HEK293 (cell line): Measurements from ENCODE around the gene TPST1.

Experiments used
- CTCF ChIA-PET: fragments of 350-600 bp; formaldehyde crosslinking; extraction: SDS; loops from one replicate; lab custom pipeline; 2021; ENCODE audit warnings: antibody characterized with exemption; lab: Yijun Ruan, JAX
- POLR2A ChIA-PET: fragments of 300-600 bp; formaldehyde crosslinking; extraction: SDS; loops from one replicate; lab custom pipeline; 2020; ENCODE audit warnings: antibody characterized with exemption, inconsistent platforms; lab: Yijun Ruan, JAX
- H3K27ac ChIP-seq: fragments of 200-500 bp; sonication (Bioruptor generic); 2 replicates; pipeline ENCODE4 v1.5.1; 2014; ENCODE audit warnings: low read depth, low read length, control low read depth, inconsistent platforms; ENCODE audit errors: extremely low read depth
- H3K36me3 ChIP-seq, 2 experiments: fragments of 200-500 bp in 1 of 2; sonication (Bioruptor generic) in 1 of 2; 1 replicate in 1 of 2; 2 replicates in 1 of 2; pipeline ENCODE4 v1.5.1; 2014 to 2017; ENCODE audit warnings: inconsistent platforms in 2 of 2, low read length in 2 of 2; ENCODE audit not compliant: control insufficient read depth in 2 of 2, insufficient read depth in 1 of 2
- H3K4me1 ChIP-seq: fragments of 200-500 bp; sonication (Bioruptor generic); 2 replicates; pipeline ENCODE4 v1.5.1; 2014; ENCODE audit warnings: mild to moderate bottlenecking, low read length, inconsistent platforms; ENCODE audit not compliant: control insufficient read depth, insufficient read depth
- H3K4me3 ChIP-seq: 2 replicates; pipeline ENCODE4 v1.5.1; 2011; ENCODE audit warnings: low read depth, mild to moderate bottlenecking, control low read depth, low read length, moderate library complexity
- H3K9me3 ChIP-seq: fragments of 200-500 bp; sonication (Bioruptor generic); 2 replicates; pipeline ENCODE4 v1.5.1; 2014; ENCODE audit warnings: low read depth, low read length, inconsistent platforms; ENCODE audit not compliant: control insufficient read depth, insufficient read depth
- HOXA7 ChIP-seq: sonication (generic); formaldehyde crosslinking; IDR thresholded peaks from 2 replicates; pipeline ENCODE4 v1.8.1; 2022; ENCODE audit warnings: missing genetic modification reagents, borderline replicate concordance
- YY2 ChIP-seq: fragments of 450-650 bp; formaldehyde crosslinking; IDR thresholded peaks from 2 replicates; pipeline ENCODE4 v1.5.1; 2016; ENCODE audit warnings: missing biosample characterization, missing genetic modification characterization
- ZFP41 ChIP-seq: fragments of 450-650 bp; formaldehyde crosslinking; IDR thresholded peaks from 2 replicates; pipeline ENCODE4 v1.5.1; 2016; ENCODE audit warnings: missing biosample characterization, missing genetic modification characterization, borderline replicate concordance
- ZNF133 ChIP-seq: fragments of 450-650 bp; formaldehyde crosslinking; IDR thresholded peaks from 2 replicates; pipeline ENCODE4 v1.5.1; 2016; ENCODE audit warnings: missing biosample characterization, missing genetic modification characterization
- ZNF140 ChIP-seq: fragments of 450-650 bp; formaldehyde crosslinking; IDR thresholded peaks from 2 replicates; pipeline ENCODE4 v1.5.1; 2016; ENCODE audit warnings: missing biosample characterization, missing genetic modification characterization
- ZNF155 ChIP-seq: fragments of 450-650 bp; formaldehyde crosslinking; IDR thresholded peaks from 2 replicates; pipeline ENCODE4 v1.5.1; 2016; ENCODE audit warnings: missing biosample characterization, missing genetic modification characterization
- ZNF157 ChIP-seq: fragments of 450-650 bp; formaldehyde crosslinking; IDR thresholded peaks from 2 replicates; pipeline ENCODE4 v1.5.1; 2016; ENCODE audit warnings: missing biosample characterization, missing genetic modification characterization
- ZNF174 ChIP-seq: fragments of 450-650 bp; formaldehyde crosslinking; IDR thresholded peaks from 2 replicates; pipeline ENCODE4 v1.5.0; 2017; ENCODE audit warnings: missing biosample characterization, mild to moderate bottlenecking, missing genetic modification characterization
- ZNF48 ChIP-seq: fragments of 450-650 bp; formaldehyde crosslinking; IDR thresholded peaks from 2 replicates; pipeline ENCODE4 v1.5.1; 2016; ENCODE audit warnings: missing biosample characterization, missing genetic modification characterization
- ZNF544 ChIP-seq: fragments of 450-650 bp; formaldehyde crosslinking; IDR thresholded peaks from 2 replicates; pipeline ENCODE4 v1.5.0; 2017; ENCODE audit warnings: missing biosample characterization, missing genetic modification characterization
- ZNF548 ChIP-seq: fragments of 450-650 bp; formaldehyde crosslinking; IDR thresholded peaks from 2 replicates; pipeline ENCODE4 v1.5.1; 2016; ENCODE audit warnings: missing biosample characterization, missing genetic modification characterization
- ZNF660 ChIP-seq: fragments of 450-650 bp; IDR thresholded peaks from 2 replicates; pipeline ENCODE4 v1.5.1; 2018; ENCODE audit warnings: missing biosample characterization, mild to moderate bottlenecking, missing genetic modification characterization
- TF ChIP-seq, protein P1 (sequence below): fragments of 450-650 bp; formaldehyde crosslinking; IDR thresholded peaks from 2 replicates; pipeline ENCODE4 v1.5.1; 2016; ENCODE audit warnings: missing biosample characterization, missing genetic modification characterization
- TF ChIP-seq, protein P2 (sequence below): fragments of 450-650 bp; formaldehyde crosslinking; IDR thresholded peaks from 2 replicates; pipeline ENCODE4 v1.5.1; 2016; ENCODE audit warnings: missing biosample characterization, missing genetic modification characterization, low read depth
- TF ChIP-seq, protein P3 (sequence below): fragments of 450-650 bp; formaldehyde crosslinking; IDR thresholded peaks from 2 replicates; pipeline ENCODE4 v1.5.1; 2017; ENCODE audit warnings: missing biosample characterization, missing genetic modification characterization
- TF ChIP-seq, protein P4 (sequence below): fragments of 450-650 bp; formaldehyde crosslinking; IDR thresholded peaks from 2 replicates; pipeline ENCODE4 v1.5.1; 2016; ENCODE audit warnings: missing biosample characterization, missing genetic modification characterization
- TF ChIP-seq, protein P5 (sequence below): IDR thresholded peaks from 2 replicates; pipeline ENCODE4 v1.6.1; 2011; ENCODE audit warnings: mild to moderate bottlenecking, low read depth, low read length, borderline replicate concordance
- TF ChIP-seq, protein P6 (sequence below): fragments of 450-650 bp; formaldehyde crosslinking; IDR thresholded peaks from 2 replicates; pipeline ENCODE4 v1.5.1; 2016; ENCODE audit warnings: missing biosample characterization, missing genetic modification characterization
- TF ChIP-seq, protein P7 (sequence below): fragments of 450-650 bp; formaldehyde crosslinking; IDR thresholded peaks from 2 replicates; pipeline ENCODE4 v1.5.1; 2016; ENCODE audit warnings: missing biosample characterization, missing genetic modification characterization
- TF ChIP-seq, protein P8 (sequence below): fragments of 450-650 bp; formaldehyde crosslinking; IDR thresholded peaks from 2 replicates; pipeline ENCODE4 v1.5.1; 2016; ENCODE audit warnings: missing biosample characterization, missing genetic modification characterization, borderline replicate concordance

The TPST1 gene

DNA sequence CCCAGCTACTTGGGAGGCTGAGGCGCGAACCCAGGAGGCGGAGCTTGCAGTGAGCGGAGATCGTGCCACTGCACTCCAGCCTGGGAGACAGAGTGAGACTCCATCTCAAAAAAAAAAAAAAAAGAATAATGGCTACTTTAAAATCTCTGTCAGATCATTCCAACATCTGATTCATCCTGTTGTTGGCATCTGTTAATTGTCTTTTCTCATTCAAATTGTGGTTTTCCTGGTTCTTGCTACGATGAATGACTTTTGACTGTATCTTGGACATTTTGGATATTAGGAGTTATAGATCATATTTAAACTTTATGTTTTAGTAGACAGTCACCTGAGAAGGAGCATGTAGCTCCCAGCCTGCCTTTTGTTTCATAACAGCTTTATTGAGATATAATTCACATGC, 8.5 kb downstream of the TPST1 start:
- POLR2A ChIA-PET, result no interaction called here
- no peak overlapping the region for H3K4me3 ChIP-seq
- TF ChIP-seq ZNF544 (tag by site-specific recombination), result no peak
- TF ChIP-seq, protein P1, sequence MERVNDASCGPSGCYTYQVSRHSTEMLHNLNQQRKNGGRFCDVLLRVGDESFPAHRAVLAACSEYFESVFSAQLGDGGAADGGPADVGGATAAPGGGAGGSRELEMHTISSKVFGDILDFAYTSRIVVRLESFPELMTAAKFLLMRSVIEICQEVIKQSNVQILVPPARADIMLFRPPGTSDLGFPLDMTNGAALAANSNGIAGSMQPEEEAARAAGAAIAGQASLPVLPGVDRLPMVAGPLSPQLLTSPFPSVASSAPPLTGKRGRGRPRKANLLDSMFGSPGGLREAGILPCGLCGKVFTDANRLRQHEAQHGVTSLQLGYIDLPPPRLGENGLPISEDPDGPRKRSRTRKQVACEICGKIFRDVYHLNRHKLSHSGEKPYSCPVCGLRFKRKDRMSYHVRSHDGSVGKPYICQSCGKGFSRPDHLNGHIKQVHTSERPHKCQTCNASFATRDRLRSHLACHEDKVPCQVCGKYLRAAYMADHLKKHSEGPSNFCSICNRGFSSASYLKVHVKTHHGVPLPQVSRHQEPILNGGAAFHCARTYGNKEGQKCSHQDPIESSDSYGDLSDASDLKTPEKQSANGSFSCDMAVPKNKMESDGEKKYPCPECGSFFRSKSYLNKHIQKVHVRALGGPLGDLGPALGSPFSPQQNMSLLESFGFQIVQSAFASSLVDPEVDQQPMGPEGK, result no peak
- TF ChIP-seq, protein P2, sequence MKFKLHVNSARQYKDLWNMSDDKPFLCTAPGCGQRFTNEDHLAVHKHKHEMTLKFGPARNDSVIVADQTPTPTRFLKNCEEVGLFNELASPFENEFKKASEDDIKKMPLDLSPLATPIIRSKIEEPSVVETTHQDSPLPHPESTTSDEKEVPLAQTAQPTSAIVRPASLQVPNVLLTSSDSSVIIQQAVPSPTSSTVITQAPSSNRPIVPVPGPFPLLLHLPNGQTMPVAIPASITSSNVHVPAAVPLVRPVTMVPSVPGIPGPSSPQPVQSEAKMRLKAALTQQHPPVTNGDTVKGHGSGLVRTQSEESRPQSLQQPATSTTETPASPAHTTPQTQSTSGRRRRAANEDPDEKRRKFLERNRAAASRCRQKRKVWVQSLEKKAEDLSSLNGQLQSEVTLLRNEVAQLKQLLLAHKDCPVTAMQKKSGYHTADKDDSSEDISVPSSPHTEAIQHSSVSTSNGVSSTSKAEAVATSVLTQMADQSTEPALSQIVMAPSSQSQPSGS (tag by site-specific recombination), result no peak
- no peak for TF ChIP-seq ZNF548 (tag by site-specific recombination)
- no peak for TF ChIP-seq ZNF174 (tag by site-specific recombination)
- TF ChIP-seq ZNF140 (tag by site-specific recombination), result no peak
- no peak for TF ChIP-seq ZNF133 (tag by site-specific recombination)
- TF ChIP-seq, protein P3, sequence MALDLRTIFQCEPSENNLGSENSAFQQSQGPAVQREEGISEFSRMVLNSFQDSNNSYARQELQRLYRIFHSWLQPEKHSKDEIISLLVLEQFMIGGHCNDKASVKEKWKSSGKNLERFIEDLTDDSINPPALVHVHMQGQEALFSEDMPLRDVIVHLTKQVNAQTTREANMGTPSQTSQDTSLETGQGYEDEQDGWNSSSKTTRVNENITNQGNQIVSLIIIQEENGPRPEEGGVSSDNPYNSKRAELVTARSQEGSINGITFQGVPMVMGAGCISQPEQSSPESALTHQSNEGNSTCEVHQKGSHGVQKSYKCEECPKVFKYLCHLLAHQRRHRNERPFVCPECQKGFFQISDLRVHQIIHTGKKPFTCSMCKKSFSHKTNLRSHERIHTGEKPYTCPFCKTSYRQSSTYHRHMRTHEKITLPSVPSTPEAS (tag by site-specific recombination), result no peak
- TF ChIP-seq HOXA7 (CRISPR knock-in tag), result no peak
- TF ChIP-seq YY2 (tag by site-specific recombination), result no peak
- TF ChIP-seq, all 188 proteins: peak for 0
- peaks cover 0 to 8% of the 10 kb centered on the region in 2 experiments; a peak in 1 of 3 replicates for H3K36me3 ChIP-seq
- CTCF ChIA-PET, result interaction anchor here (0.6 kb wide), 1 partner anchor 31 kb away, joined by 3 read pairs; no protein-coding TSS in a partner anchor
- H3K9me3 ChIP-seq, result no peaks in the 10 kb centered on the region
- no peaks in the 10 kb centered on the region for H3K4me1 ChIP-seq
- no peak overlapping the region for H3K27ac ChIP-seq

DNA sequence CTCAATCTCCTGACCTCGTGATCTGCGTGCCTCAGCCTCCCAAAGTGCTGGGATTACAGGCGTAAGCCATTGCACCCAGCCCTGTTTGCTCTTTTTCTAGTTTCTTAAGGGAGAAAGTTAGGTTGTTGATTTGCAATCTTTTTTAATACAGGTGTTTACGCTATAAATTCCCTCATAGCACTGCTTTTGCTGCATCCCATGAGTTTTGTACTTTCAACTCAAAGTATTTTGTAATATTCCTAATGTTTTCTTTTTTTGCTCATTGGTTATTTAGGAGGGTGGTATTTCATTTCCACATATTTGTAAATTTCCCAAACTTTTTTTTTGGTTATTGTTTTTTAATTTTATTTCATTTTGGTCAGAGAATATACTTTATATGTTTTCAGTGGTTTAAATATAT, 11.6 kb downstream of the TPST1 start:
- ChIA-PET CTCF (no interaction called here), POLR2A (no interaction called here)
- no peaks in the 10 kb centered on the region for H3K9me3 ChIP-seq
- H3K27ac ChIP-seq, result no peak overlapping the region
- no peak overlapping the region for H3K4me3 ChIP-seq
- no peaks in the 10 kb centered on the region for H3K4me1 ChIP-seq
- no peaks in the 10 kb centered on the region for H3K36me3 ChIP-seq
- no peak for TF ChIP-seq ZNF155 (tag by site-specific recombination)
- TF ChIP-seq, protein P4, sequence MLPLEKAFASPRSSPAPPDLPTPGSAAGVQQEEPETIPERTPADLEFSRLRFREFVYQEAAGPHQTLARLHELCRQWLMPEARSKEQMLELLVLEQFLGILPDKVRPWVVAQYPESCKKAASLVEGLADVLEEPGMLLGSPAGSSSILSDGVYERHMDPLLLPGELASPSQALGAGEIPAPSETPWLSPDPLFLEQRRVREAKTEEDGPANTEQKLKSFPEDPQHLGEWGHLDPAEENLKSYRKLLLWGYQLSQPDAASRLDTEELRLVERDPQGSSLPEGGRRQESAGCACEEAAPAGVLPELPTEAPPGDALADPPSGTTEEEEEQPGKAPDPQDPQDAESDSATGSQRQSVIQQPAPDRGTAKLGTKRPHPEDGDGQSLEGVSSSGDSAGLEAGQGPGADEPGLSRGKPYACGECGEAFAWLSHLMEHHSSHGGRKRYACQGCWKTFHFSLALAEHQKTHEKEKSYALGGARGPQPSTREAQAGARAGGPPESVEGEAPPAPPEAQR (tag by site-specific recombination), result no peak
- TF ChIP-seq, protein P5, sequence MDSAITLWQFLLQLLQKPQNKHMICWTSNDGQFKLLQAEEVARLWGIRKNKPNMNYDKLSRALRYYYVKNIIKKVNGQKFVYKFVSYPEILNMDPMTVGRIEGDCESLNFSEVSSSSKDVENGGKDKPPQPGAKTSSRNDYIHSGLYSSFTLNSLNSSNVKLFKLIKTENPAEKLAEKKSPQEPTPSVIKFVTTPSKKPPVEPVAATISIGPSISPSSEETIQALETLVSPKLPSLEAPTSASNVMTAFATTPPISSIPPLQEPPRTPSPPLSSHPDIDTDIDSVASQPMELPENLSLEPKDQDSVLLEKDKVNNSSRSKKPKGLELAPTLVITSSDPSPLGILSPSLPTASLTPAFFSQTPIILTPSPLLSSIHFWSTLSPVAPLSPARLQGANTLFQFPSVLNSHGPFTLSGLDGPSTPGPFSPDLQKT, result no peak
- no peak for TF ChIP-seq ZNF157 (tag by site-specific recombination)
- TF ChIP-seq, protein P6, sequence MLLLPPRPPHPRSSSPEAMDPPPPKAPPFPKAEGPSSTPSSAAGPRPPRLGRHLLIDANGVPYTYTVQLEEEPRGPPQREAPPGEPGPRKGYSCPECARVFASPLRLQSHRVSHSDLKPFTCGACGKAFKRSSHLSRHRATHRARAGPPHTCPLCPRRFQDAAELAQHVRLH (tag by site-specific recombination), result no peak
- TF ChIP-seq, protein P7, sequence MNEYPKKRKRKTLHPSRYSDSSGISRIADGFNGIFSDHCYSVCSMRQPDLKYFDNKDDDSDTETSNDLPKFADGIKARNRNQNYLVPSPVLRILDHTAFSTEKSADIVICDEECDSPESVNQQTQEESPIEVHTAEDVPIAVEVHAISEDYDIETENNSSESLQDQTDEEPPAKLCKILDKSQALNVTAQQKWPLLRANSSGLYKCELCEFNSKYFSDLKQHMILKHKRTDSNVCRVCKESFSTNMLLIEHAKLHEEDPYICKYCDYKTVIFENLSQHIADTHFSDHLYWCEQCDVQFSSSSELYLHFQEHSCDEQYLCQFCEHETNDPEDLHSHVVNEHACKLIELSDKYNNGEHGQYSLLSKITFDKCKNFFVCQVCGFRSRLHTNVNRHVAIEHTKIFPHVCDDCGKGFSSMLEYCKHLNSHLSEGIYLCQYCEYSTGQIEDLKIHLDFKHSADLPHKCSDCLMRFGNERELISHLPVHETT (tag by site-specific recombination), result no peak
- no peak for TF ChIP-seq ZNF48
- TF ChIP-seq ZFP41 (tag by site-specific recombination), result no peak
- TF ChIP-seq, protein P8, sequence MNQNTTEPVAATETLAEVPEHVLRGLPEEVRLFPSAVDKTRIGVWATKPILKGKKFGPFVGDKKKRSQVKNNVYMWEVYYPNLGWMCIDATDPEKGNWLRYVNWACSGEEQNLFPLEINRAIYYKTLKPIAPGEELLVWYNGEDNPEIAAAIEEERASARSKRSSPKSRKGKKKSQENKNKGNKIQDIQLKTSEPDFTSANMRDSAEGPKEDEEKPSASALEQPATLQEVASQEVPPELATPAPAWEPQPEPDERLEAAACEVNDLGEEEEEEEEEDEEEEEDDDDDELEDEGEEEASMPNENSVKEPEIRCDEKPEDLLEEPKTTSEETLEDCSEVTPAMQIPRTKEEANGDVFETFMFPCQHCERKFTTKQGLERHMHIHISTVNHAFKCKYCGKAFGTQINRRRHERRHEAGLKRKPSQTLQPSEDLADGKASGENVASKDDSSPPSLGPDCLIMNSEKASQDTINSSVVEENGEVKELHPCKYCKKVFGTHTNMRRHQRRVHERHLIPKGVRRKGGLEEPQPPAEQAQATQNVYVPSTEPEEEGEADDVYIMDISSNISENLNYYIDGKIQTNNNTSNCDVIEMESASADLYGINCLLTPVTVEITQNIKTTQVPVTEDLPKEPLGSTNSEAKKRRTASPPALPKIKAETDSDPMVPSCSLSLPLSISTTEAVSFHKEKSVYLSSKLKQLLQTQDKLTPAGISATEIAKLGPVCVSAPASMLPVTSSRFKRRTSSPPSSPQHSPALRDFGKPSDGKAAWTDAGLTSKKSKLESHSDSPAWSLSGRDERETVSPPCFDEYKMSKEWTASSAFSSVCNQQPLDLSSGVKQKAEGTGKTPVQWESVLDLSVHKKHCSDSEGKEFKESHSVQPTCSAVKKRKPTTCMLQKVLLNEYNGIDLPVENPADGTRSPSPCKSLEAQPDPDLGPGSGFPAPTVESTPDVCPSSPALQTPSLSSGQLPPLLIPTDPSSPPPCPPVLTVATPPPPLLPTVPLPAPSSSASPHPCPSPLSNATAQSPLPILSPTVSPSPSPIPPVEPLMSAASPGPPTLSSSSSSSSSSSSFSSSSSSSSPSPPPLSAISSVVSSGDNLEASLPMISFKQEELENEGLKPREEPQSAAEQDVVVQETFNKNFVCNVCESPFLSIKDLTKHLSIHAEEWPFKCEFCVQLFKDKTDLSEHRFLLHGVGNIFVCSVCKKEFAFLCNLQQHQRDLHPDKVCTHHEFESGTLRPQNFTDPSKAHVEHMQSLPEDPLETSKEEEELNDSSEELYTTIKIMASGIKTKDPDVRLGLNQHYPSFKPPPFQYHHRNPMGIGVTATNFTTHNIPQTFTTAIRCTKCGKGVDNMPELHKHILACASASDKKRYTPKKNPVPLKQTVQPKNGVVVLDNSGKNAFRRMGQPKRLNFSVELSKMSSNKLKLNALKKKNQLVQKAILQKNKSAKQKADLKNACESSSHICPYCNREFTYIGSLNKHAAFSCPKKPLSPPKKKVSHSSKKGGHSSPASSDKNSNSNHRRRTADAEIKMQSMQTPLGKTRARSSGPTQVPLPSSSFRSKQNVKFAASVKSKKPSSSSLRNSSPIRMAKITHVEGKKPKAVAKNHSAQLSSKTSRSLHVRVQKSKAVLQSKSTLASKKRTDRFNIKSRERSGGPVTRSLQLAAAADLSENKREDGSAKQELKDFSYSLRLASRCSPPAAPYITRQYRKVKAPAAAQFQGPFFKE (tag by site-specific recombination), result no peak
- no peak for TF ChIP-seq ZNF660
